GM23248 (cell line): ENCODE measurements around the gene GTF3A. TPM values are rescaled to one million over a fixed set of nuclear protein-coding genes. Genes with fewer than 3 reads are reported as not detected.

ENCODE experiments used
- DNase-seq: peaks from one replicate; pipeline ENCODE4 v3.0.0-alpha.2; 2015
- H2AFZ ChIP-seq: fragments of 200-600 bp; sonication (generic); 2 replicates; pipeline ENCODE4 v1.6.1; 2016; ENCODE audit warnings: antibody characterized with exemption
- H3F3A ChIP-seq: fragments of 200-600 bp; sonication (generic); 2 replicates; pipeline ENCODE4 v1.6.1; 2016; ENCODE audit warnings: mild to moderate bottlenecking, antibody characterized with exemption, mixed run types; ENCODE audit not compliant: insufficient read depth
- H3K27ac ChIP-seq: fragments of 200-600 bp; sonication (generic); 2 replicates; pipeline ENCODE4 v1.5.1; 2016; ENCODE audit warnings: mild to moderate bottlenecking
- H3K27me3 ChIP-seq: fragments of 200-600 bp; sonication (generic); replicated peaks from 2 replicates; pipeline ENCODE4 v1.6.1; 2016; ENCODE audit warnings: mild to moderate bottlenecking; ENCODE audit not compliant: insufficient read depth
- H3K36me3 ChIP-seq: fragments of 200-600 bp; sonication (generic); 2 replicates; pipeline ENCODE4 v1.6.1; 2016; ENCODE audit warnings: low read depth, mild to moderate bottlenecking
- H3K4me1 ChIP-seq: fragments of 200-600 bp; sonication (generic); 2 replicates; pipeline ENCODE4 v1.6.1; 2016; ENCODE audit warnings: mild to moderate bottlenecking; ENCODE audit not compliant: insufficient read depth
- H3K4me2 ChIP-seq: fragments of 200-600 bp; sonication (generic); one replicate; pipeline ENCODE4 v1.6.1; 2016; ENCODE audit warnings: mild to moderate bottlenecking; ENCODE audit not compliant: unreplicated experiment
- H3K4me3 ChIP-seq: fragments of 200-600 bp; sonication (generic); 2 replicates; pipeline ENCODE4 v1.5.1; 2016; ENCODE audit warnings: mild to moderate bottlenecking
- H3K79me2 ChIP-seq: fragments of 200-600 bp; sonication (generic); 2 replicates; pipeline ENCODE4 v1.6.1; 2016; ENCODE audit warnings: mild to moderate bottlenecking; ENCODE audit not compliant: insufficient read depth
- H3K9ac ChIP-seq: fragments of 200-600 bp; sonication (generic); 2 replicates; pipeline ENCODE4 v1.6.1; 2016; ENCODE audit warnings: mild to moderate bottlenecking
- H3K9me2 ChIP-seq: fragments of 200-600 bp; sonication (generic); 2 replicates; pipeline ENCODE4 v1.6.1; 2016; ENCODE audit warnings: mixed run types, mild to moderate bottlenecking, moderate library complexity; ENCODE audit not compliant: insufficient read depth
- H3K9me3 ChIP-seq: fragments of 200-600 bp; sonication (generic); one replicate; pipeline ENCODE4 v1.6.1; 2017; ENCODE audit warnings: low read depth
- H4K20me1 ChIP-seq: fragments of 200-600 bp; sonication (generic); 2 replicates; pipeline ENCODE4 v1.6.0; 2016; ENCODE audit not compliant: insufficient read depth
- EZH2 ChIP-seq: fragments of 200-600 bp; sonication (generic); IDR thresholded peaks from 2 replicates; pipeline ENCODE4 v1.6.1; 2018; ENCODE audit warnings: antibody characterized with exemption, mild to moderate bottlenecking; ENCODE audit not compliant: insufficient read depth, poor library complexity, severe bottlenecking
- EZH2phosphoT487 ChIP-seq: fragments of 200-600 bp; sonication (generic); IDR thresholded peaks from 2 replicates; pipeline ENCODE4 v1.6.1; 2018; ENCODE audit warnings: antibody characterized with exemption, moderate library complexity, mild to moderate bottlenecking, low read depth; ENCODE audit not compliant: insufficient read depth
- WGBS, 2 experiments: methylation state at CpG; one replicate each; pipeline ENCODE4 v1.1.6; 2015 to 2017; ENCODE audit warnings: low lambda C conversion rate in 2 of 2, low coverage in 1 of 2; ENCODE audit errors: missing lambda C conversion rate in 2 of 2; 5-methylcytosine and 5-hydroxymethylcytosine counted together
- in situ Hi-C: fragments of 300-500 bp; cut with MboI; formaldehyde crosslinking; loops from 2 replicates; pipeline ENCODE4 v1.15.0; 2020
- polyA plus RNA-seq: library from polyadenylated mRNA; unstranded; fragments of >200 nt; fragmentation: Nextera tagmentation; extraction: Ambion mirVana; gene quantifications from 2 replicates; pipeline ENCODE4 v1.2.1, GENCODE V29; 2016
- total RNA-seq: library from RNA; depleted of rRNA; stranded (reverse); fragments of >200 nt; shearing (Covaris generic); gene quantifications from 2 replicates; pipeline ENCODE4 v1.2.3, GENCODE V29; 2014

Gene GTF3A
- total and polyA plus RNA-seq, 2 experiments from 2014 or later = 86.2 to 163 TPM

DNA sequence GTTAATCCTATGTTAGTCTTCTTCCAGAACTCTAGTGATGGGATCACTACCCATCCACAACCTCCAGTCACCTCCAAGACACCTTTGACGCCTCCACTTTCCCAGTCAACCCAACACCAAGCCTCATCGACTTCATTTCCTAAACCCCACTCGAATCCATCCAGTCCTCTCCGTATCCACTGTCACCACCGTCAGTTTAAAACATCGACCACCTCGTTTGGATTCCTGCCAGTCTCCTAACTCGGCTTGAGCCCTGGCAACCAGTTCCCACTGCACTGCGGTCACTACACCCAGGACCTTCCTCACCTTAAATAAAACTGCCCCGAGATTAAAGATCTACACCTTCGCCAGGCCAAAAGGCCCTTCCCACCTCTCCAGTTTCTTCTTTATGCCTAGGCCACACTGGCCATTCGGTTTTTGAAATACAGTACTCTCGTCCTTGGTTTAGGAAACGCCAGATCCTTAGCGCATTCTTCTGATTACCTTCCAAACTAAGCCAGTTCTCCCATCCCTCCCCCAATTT, 24.7 kb downstream of the GTF3A start:
- no peaks in the 10 kb centered on the region for H3K27me3 ChIP-seq
- peaks cover 22% of the 10 kb centered on the region for H3F3A ChIP-seq
- WGBS, 2 experiments = 65% methylated on average over 15 of the region's 15 CpGs
- no peaks in the 10 kb centered on the region for H3K9me2 ChIP-seq
- H3K4me1 ChIP-seq = peaks cover 4% of the 10 kb centered on the region; the same call in 1 of the 2 replicates
- no peaks in the 10 kb centered on the region for H4K20me1 ChIP-seq
- peaks cover 54% of the 10 kb centered on the region for H3K79me2 ChIP-seq
- H3K9me3 ChIP-seq = no peaks in the 10 kb centered on the region
- H3K4me2 ChIP-seq = peak overlapping the region; percentile 88
- H3K27ac ChIP-seq = peak overlapping the region; percentile 85
- in situ Hi-C loops = no loop called here
- H2AFZ ChIP-seq = peak overlapping the region; percentile 98
- DNase-seq = no peak
- peak overlapping the region; percentile 95 for H3K4me3 ChIP-seq
- H3K9ac ChIP-seq = peak overlapping the region; percentile 86
- H3K36me3 ChIP-seq = no peaks in the 10 kb centered on the region
- no peak for TF ChIP-seq EZH2
- no peak for TF ChIP-seq EZH2phosphoT487

DNA sequence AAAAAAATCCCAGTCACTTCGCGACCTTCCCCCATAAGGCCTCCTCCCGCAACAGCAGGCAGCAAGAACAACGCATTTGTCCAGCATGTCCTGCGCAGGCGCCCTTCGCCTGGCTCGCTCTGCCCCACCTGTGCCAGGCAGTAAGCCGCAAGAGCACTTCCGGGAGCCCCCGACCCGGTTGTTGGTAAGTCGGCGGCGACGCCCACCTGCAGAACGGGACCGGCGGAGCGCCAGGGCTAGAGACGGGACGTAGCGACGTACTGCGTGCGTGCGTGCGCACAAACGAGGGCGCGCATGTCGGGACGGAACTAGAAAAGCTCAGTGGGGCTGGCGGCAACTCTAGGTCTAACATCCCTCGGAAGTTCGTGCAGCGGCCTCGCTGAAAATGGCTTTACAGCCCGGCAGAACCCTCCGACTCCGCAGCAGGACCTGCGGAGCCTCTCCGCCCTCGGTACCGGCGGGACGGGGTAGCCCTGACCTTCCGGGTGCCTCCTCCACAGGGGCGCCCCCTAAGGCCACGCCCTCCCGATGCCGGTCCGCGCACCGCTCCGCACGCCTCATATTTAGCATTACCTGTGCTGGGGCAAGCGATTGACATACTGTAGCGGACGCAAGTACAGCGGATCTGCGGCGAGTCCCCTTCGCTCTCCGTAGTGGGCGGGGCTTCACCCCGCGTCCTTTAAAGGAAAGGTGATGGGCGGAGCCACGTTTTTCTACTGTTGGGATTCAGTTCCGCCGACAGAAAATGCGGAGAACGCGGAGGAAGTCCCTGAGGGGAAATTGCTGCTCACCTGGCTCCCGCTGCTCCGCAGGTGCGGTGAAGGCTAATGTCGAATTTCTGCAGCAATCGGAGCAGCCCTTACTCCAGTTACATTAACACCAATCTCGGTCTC, 25.8 kb downstream of the GTF3A start, which contains the start of gene MTIF3:
MTIF3 (minus strand) TSS at position 629 of the 893 bp plus-strand sequence. CDS start 10,116 bp downstream, outside the sequence.
- in situ Hi-C loops = no loop called here
- Histone ChIP-seq H3F3A (peaks cover 22% of the 10 kb centered on the region), H3K4me1 (peaks cover 6% of the 10 kb centered on the region; the same call in 1 of the 2 replicates), H3K9me3 (no peaks in the 10 kb centered on the region), H2AFZ (peak within 1 kb of the TSS; percentile 98), H3K27ac (peak within 1 kb of the TSS; percentile 85), H3K79me2 (peaks cover 44% of the 10 kb centered on the region), H3K4me2 (peak within 1 kb of the TSS; percentile 88), H3K4me3 (peak within 1 kb of the TSS; percentile 95), H3K27me3 (no peaks in the 10 kb centered on the region), H4K20me1 (no peaks in the 10 kb centered on the region), H3K9me2 (no peaks in the 10 kb centered on the region), H3K9ac (peak within 1 kb of the TSS; percentile 86), H3K36me3 (no peaks in the 10 kb centered on the region)
- no peak for TF ChIP-seq EZH2
- no peak for TF ChIP-seq EZH2phosphoT487
- DNase-seq = peak; percentile 94
- WGBS, 2 experiments = 1% methylated on average over 75 to 76 of the region's 81 CpGs

DNA sequence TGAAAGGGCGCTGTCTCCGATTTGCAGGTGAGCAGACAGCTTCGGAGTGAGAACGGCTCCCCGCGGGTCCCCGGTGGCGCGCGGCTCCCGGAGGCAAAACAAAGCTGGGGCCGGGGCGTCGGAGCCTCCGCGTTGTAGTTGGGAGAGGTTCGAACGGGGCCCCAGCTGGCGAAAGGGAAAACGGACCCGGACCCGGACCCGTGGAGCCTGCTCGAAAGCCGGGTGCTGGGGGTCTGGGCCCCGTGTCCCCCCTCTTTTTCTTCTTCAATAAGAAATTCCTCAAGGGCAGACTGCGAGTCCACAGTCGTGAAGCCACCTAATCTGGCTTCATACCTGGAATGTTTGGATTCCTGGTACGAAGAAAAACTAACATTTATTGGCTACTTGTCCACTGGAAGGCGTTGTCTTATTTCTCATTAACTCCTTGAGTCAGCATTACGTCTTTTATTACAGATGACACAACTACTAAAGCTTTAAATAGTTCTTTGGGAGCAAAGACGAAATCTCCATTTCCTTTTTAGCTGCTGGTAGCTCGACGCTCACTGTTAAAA, 26.6 kb downstream of the GTF3A start:
- H4K20me1 ChIP-seq = no peaks in the 10 kb centered on the region
- peak; percentile 75 for DNase-seq
- in situ Hi-C loops = no loop called here
- peak overlapping the region; percentile 88 for H3K4me2 ChIP-seq
- peaks cover 22% of the 10 kb centered on the region for H3F3A ChIP-seq
- no peaks in the 10 kb centered on the region for H3K36me3 ChIP-seq
- H3K9me2 ChIP-seq = no peaks in the 10 kb centered on the region
- peak overlapping the region; percentile 98 for H2AFZ ChIP-seq
- H3K4me1 ChIP-seq = peaks cover 7% of the 10 kb centered on the region; the same call in 1 of the 2 replicates
- TF ChIP-seq EZH2 = no peak
- no peak for TF ChIP-seq EZH2phosphoT487
- H3K79me2 ChIP-seq = peaks cover 36% of the 10 kb centered on the region
- peak overlapping the region; percentile 86 for H3K9ac ChIP-seq
- H3K9me3 ChIP-seq = no peaks in the 10 kb centered on the region
- H3K27me3 ChIP-seq = no peaks in the 10 kb centered on the region
- peak overlapping the region; percentile 95 for H3K4me3 ChIP-seq
- WGBS, 2 experiments = 4 to 5% methylated on average over 34 of the region's 34 CpGs
- H3K27ac ChIP-seq = peak overlapping the region; percentile 85

DNA sequence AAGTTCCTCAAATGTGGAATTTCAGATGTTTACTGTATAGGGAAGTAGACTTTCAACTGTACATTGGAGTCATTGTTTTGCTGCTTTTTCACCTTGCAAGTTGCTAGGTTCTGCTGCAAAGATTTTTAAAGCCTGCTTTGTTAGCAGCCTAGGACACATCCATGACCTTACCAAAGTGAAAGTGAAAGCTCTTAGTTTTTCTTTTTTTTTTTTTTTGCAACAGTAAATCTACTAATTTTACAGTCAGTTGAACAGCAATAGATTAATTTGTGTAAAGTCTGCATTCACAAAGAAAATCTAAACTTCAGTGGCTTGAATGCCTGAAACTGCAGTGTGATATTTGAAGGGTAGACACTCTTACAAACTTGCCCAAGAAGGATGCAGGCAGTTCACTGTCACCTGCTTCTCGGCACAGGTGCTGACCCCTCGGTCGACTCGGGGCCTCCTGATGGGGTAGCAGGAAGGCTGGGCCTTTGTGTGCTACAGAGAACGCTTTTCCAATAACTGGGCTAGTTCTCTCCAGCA, 31.0 kb downstream of the GTF3A start:
- WGBS, 2 experiments = 35 to 37% methylated on average over 5 of the region's 5 CpGs
- in situ Hi-C loops = no loop called here
- Histone ChIP-seq H3F3A (0 out of 2 replicates have a peak, but pooled peaks cover 15% of the 10 kb centered on the region), H3K9ac (0 out of 2 replicates have a peak overlapping the region, but pooled peaks have one; percentile 26), H3K4me3 (peak overlapping the region; percentile 54), H2AFZ (peak overlapping the region; percentile 69), H3K9me2 (no peaks in the 10 kb centered on the region), H3K36me3 (no peaks in the 10 kb centered on the region), H3K9me3 (no peaks in the 10 kb centered on the region), H3K27ac (no peak overlapping the region), H3K4me2 (peak overlapping the region; percentile 51), H4K20me1 (no peaks in the 10 kb centered on the region), H3K27me3 (0 out of 2 replicates have a peak, but pooled peaks cover under 1% of the 10 kb centered on the region), H3K4me1 (peaks cover 3% of the 10 kb centered on the region; the same call in 1 of the 2 replicates), H3K79me2 (no peaks in the 10 kb centered on the region)
- TF ChIP-seq EZH2phosphoT487 (no peak), EZH2 (no peak)
- peak; percentile 16 for DNase-seq
